Skeletal muscle satellite cell (primary cell): ENCODE measurements around the gene ARHGEF12.

Experiments
- H3K27me3 ChIP-seq: 2 replicates; pipeline ENCODE4 v1.7.0; 2013; ENCODE audit warnings: low read length; ENCODE audit not compliant: control insufficient read depth, insufficient read depth
- H3K36me3 ChIP-seq: 2 replicates; pipeline ENCODE4 v1.7.0; 2013; ENCODE audit warnings: mild to moderate bottlenecking, control low read depth, low read length; ENCODE audit not compliant: insufficient read depth
- H3K4me1 ChIP-seq: 2 replicates; pipeline ENCODE4 v1.7.0; 2013; ENCODE audit warnings: low read length; ENCODE audit not compliant: control insufficient read depth, insufficient read depth
- H3K4me2 ChIP-seq: 2 replicates; pipeline ENCODE4 v1.7.0; 2013; ENCODE audit warnings: mild to moderate bottlenecking, low read length
- H3K4me3 ChIP-seq: 2 replicates; pipeline ENCODE4 v1.7.0; 2013; ENCODE audit warnings: low read length
- H3K9ac ChIP-seq: 2 replicates; pipeline ENCODE4 v1.7.0; 2013; ENCODE audit warnings: mild to moderate bottlenecking, low read depth, low read length, moderate library complexity
- H3K9me3 ChIP-seq: replicated peaks from 2 replicates; pipeline ENCODE4 v1.7.0; 2013; ENCODE audit warnings: mild to moderate bottlenecking, control low read depth, low read length

ARHGEF12 gene

GRCh38 chr11:120441592-120441991 lies 105.4 kb downstream of the ARHGEF12 start:
- no peaks in the 10 kb centered on the region for H3K9me3 ChIP-seq
- no peak overlapping the region for H3K9ac ChIP-seq
- no peaks in the 10 kb centered on the region for H3K4me1 ChIP-seq
- H3K27me3 ChIP-seq, result no peaks in the 10 kb centered on the region
- peaks cover 77% of the 10 kb centered on the region for H3K36me3 ChIP-seq
- no peak overlapping the region for H3K4me3 ChIP-seq
- no peak overlapping the region for H3K4me2 ChIP-seq

GRCh38 chr11:120442031-120442430 lies 105.8 kb downstream of the ARHGEF12 start:
- Histone ChIP-seq H3K27me3 (no peaks in the 10 kb centered on the region), H3K4me1 (no peaks in the 10 kb centered on the region), H3K9ac (no peak overlapping the region), H3K4me2 (no peak overlapping the region), H3K4me3 (no peak overlapping the region), H3K9me3 (no peaks in the 10 kb centered on the region), H3K36me3 (peaks cover 77% of the 10 kb centered on the region)

- Histone ChIP-seq H3K27me3 (no peaks in the 10 kb centered on the region), H3K9me3 (no peaks in the 10 kb centered on the region), H3K4me2 (no peak overlapping the region), H3K4me1 (no peaks in the 10 kb centered on the region), H3K4me3 (no peak overlapping the region), H3K36me3 (peaks cover 86% of the 10 kb centered on the region), H3K9ac (no peak overlapping the region)
Observed at GRCh38 chr11:120446802-120447201, 110.6 kb downstream of the ARHGEF12 start.

DNA sequence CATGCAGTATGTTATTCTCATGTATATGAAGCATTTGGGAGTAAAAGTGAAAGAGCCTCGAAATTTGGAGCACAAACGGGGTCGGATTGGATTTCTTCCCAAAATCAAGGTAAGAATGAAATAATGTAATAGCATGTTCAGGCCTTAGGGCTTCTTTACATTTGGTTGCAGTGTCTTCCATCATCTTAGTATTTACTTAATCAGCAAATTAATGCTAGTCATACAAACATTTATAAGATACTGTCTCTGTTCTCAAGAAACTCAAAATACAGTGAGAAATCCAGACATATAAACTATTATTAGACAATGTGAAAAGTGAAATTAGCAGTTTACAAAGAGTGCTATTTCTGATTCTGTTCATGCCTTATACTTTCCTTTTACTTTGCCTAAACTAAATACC lies 112.0 kb downstream of the ARHGEF12 start:
- Histone ChIP-seq H3K4me2 (no peak overlapping the region), H3K9ac (no peak overlapping the region), H3K4me3 (no peak overlapping the region), H3K9me3 (no peaks in the 10 kb centered on the region), H3K4me1 (no peaks in the 10 kb centered on the region), H3K27me3 (no peaks in the 10 kb centered on the region), H3K36me3 (peaks cover 86% of the 10 kb centered on the region)

GRCh38 chr11:120455487-120455886 lies 119.3 kb downstream of the ARHGEF12 start:
- Histone ChIP-seq H3K4me3 (no peak overlapping the region), H3K4me2 (no peak overlapping the region), H3K9ac (no peak overlapping the region), H3K9me3 (no peaks in the 10 kb centered on the region), H3K4me1 (no peaks in the 10 kb centered on the region), H3K36me3 (peaks cover 86% of the 10 kb centered on the region), H3K27me3 (no peaks in the 10 kb centered on the region)

DNA sequence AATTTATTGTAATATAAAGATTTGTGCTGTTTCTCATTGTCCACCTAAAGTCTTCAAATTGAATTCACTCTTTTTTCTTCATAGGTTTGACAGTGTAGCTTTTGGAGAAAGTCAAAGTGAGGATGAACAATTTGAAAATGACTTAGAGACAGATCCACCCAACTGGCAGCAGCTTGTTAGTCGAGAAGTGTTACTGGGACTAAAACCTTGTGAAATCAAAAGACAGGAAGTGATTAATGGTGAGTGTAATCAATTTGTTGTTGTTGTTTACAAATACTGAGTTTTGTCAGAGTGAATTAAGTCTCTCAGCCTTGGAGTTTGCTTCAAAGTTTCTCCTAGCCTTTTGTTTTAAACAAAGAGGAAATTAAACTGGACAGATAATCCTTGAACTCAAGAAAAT lies 121.8 kb downstream of the ARHGEF12 start:
- H3K36me3 ChIP-seq, result peaks cover 92% of the 10 kb centered on the region

DNA sequence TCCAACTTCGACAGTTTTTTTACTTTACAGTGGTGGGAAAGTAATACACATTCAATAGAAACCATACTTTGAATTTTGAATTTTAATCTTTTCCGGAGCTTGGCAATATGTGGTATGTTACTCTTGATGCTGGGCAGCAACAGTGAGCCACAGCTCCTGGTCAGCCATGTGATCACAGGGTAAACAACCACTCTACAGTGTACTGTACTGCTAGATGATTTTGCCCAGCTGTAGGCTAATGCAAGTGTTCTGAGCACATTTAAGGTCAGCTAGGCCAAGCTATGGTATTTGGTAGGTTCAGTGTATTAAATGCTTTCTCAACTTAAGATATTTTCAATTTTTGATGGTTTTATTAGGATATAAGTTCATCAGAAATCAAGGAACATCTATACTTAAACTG lies 126.6 kb downstream of the ARHGEF12 start:
- no peak overlapping the region for H3K9ac ChIP-seq
- H3K36me3 ChIP-seq, result peaks cover 77% of the 10 kb centered on the region
- H3K9me3 ChIP-seq, result no peaks in the 10 kb centered on the region
- peaks cover 3% of the 10 kb centered on the region for H3K4me1 ChIP-seq
- no peaks in the 10 kb centered on the region for H3K27me3 ChIP-seq
- no peak overlapping the region for H3K4me2 ChIP-seq
- H3K4me3 ChIP-seq, result no peak overlapping the region

More for the DNA sequence above, 121.8 kb downstream of the ARHGEF12 start:
- H3K9ac ChIP-seq, result no peak overlapping the region
- H3K4me1 ChIP-seq, result no peaks in the 10 kb centered on the region
- no peak overlapping the region for H3K4me2 ChIP-seq
- H3K27me3 ChIP-seq, result no peaks in the 10 kb centered on the region
- no peaks in the 10 kb centered on the region for H3K9me3 ChIP-seq
- H3K4me3 ChIP-seq, result no peak overlapping the region

- no peak overlapping the region for H3K4me2 ChIP-seq
- no peak overlapping the region for H3K4me3 ChIP-seq
- no peaks in the 10 kb centered on the region for H3K27me3 ChIP-seq
- H3K36me3 ChIP-seq, result peaks cover 68% of the 10 kb centered on the region
- no peak overlapping the region for H3K9ac ChIP-seq
- H3K9me3 ChIP-seq, result no peaks in the 10 kb centered on the region
- peaks cover 16% of the 10 kb centered on the region for H3K4me1 ChIP-seq
Observed at GRCh38 chr11:120465921-120466534, 129.8 kb downstream of the ARHGEF12 start.

DNA sequence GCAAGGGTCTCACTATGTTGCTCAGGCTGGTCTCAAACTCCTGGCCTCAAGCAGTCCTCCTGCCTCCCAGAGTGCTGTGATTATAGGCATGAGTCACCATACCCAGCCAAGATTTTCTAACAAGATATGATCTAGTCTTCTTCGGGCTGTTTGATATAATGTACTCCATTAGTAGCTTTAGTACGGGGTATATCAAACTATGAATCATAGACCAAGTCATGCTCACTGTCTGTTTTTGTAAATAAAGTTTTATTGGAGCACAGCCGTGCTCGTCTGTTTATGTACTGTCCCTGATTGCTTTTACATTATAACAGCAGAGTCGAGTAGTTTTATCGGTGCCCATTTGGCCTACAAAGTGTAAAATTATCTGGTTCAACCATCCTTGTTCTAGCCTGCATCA lies 131.4 kb downstream of the ARHGEF12 start:
- H3K4me3 ChIP-seq, result no peak overlapping the region
- peaks cover 24% of the 10 kb centered on the region for H3K4me1 ChIP-seq
- H3K4me2 ChIP-seq, result no peak overlapping the region
- no peaks in the 10 kb centered on the region for H3K27me3 ChIP-seq
- no peaks in the 10 kb centered on the region for H3K9me3 ChIP-seq
- no peak overlapping the region for H3K9ac ChIP-seq
- peaks cover 52% of the 10 kb centered on the region for H3K36me3 ChIP-seq

- H3K4me2 ChIP-seq, result peak overlapping the region; percentile 36
- peak overlapping the region; percentile 9 for H3K9ac ChIP-seq
- H3K27me3 ChIP-seq, result no peaks in the 10 kb centered on the region
- peaks cover 62% of the 10 kb centered on the region for H3K36me3 ChIP-seq
- H3K4me1 ChIP-seq, result peaks cover 24% of the 10 kb centered on the region
- no peaks in the 10 kb centered on the region for H3K9me3 ChIP-seq
- no peak overlapping the region for H3K4me3 ChIP-seq
Observed at GRCh38 chr11:120471131-120471530, 134.9 kb downstream of the ARHGEF12 start.

- Histone ChIP-seq H3K9me3 (no peaks in the 10 kb centered on the region), H3K4me3 (no peak overlapping the region), H3K27me3 (no peaks in the 10 kb centered on the region), H3K36me3 (peaks cover 63% of the 10 kb centered on the region), H3K9ac (no peak overlapping the region), H3K4me2 (no peak overlapping the region), H3K4me1 (peaks cover 24% of the 10 kb centered on the region)
Observed at GRCh38 chr11:120471994-120472393, 135.8 kb downstream of the ARHGEF12 start.

DNA sequence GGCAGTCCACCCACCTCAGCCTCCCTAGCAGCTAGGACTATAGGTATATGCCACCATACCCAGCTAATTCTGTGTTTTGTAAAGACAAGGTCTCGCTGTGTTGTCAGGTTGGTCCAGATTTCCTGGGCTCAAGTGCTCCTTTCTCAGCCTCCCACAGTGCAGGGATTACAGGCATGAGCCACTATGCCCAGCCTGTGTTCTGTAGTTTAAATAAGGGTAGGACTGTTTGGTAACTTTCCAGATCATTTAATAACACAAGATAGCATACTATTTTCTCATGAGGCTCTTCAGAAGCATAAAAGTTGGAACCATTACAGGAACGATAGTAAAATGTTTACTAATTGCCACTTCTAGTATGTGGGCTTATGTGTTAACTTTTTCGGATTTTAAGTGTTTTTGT lies 137.3 kb downstream of the ARHGEF12 start:
- Histone ChIP-seq H3K9ac (no peak overlapping the region), H3K4me2 (no peak overlapping the region), H3K27me3 (no peaks in the 10 kb centered on the region), H3K4me3 (no peak overlapping the region), H3K9me3 (no peaks in the 10 kb centered on the region), H3K4me1 (peaks cover 22% of the 10 kb centered on the region), H3K36me3 (peaks cover 66% of the 10 kb centered on the region)
